Measurements from ENCODE around the gene C15orf62.

The C15orf62 gene

DNA sequence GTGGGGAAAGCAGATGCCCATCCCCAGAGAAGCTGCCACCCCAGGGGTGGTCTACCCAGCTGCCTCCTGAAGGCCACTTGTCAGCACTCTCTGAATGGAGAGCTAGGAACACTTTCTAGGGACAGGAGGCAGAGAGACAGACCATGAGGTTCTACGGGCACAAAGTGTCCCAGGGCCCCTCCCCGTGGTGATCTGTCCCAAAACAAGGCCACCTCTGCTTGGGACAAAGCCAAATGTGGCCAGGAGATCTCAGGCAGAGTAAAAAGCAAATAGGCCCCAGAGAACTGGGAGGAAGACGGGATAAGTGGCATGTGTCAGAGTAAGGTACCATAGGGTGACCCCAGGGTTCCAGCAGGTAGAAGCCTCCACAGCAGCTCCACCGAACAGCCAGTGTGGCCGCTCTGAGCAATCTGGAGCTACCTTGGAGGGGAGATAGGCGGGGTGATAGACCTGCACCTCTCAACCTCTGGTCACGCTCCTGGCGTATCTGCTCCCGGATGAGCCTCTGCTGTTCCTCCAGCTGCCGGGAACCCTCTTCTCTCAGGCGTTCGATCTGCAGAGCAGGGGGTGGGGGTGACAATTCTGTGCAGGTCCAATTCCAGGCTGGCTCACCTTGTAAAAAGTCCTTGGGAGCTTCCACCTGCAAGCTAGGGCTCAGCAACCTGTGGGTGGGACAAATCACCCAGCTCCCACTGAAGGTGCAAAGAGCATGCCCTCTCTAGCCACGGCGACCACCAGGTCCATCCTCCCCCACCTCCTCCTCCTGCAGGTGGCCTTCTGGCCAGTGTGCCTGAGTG, 6.2 kb downstream of the C15orf62 start:
- DNase-seq (ENCODE audit: low read depth in 2 of 2, low spot score in 1 of 2): no peak

DNA sequence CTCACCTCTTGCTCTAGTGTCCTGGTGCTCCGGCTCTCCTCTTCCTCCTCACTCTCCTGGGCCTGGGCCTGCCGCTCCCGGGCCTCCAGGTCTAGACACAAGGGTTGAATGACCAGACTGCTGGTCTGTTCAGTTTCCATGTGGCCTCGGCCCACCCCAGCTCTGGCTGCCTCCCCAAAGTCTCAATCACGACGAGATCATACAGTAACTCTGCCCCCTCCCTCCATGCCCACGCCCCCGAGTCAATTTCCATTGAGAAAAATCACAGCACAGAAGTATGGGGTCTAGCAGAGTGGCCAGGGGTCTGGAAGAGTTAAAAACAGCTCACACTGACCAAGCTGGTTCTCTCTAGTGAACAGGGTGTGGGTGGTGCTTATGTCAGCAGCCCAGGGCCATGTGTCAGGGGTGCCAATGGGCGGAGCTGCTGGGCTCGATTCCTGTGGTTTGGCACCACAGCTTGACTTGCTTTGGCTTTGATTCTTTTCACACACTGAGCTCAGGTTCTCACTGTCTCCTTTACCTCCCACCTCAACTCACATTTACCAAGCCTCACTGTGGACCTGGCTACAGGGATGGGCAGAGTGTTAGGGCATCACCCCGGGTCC, 6.9 kb downstream of the C15orf62 start:
- DNase-seq (ENCODE audit: low read depth in 2 of 2, low spot score in 1 of 2): peak in 1 of 2 donors; percentile 39

DNA sequence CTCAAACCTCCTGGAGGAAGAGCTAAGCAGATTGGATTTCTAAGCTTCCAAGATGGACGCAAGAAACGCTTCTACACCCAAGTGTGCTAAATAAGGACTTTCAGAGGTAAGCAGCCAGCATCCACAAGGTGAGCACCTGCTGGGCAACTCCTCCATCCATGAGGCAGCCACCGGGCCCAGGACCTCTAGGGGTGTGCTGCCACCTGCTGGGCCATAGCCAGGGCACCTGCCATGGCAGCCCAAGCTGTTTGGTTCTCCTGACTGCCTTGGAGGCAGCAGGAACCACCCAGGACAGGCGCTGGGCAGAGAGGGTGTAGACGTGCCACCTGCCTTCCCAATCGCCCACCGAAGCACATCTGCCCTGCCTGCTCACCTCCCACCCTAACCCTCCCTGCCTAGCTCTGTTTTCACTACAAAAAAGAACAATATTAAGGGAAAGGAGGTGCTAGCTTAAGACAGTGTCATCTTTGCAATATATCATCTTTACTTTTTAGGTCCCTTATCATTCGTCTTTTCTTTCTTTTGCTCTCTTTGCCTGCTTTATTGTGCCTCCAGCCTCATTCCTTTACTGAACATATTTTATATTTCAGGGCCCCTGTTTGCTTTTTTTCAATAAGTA, 12.9 kb downstream of the C15orf62 start:
- DNase-seq (ENCODE audit: low read depth in 2 of 2, low spot score in 1 of 2): peak in 1 of 2 donors; percentile 66

DNA sequence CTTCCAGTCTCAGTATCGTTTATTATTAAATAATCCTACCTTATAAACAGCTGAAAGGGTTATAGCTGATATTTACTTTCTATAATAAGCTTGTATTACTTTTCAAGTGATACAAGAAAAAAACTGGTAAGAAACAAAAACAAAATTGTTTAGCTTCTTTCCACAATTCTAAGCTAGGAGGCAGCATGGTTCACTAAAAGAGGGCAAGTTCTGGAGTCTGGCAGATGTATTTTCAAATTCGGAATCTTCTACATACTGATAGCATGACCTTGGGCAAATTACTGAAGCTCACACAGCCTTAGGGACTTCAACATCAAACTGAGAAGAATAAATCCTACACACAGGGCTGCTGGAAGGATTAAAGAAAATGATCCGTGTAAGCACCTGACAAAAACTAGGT, 15.4 kb downstream of the C15orf62 start:
- no peak for DNase-seq (ENCODE audit: low read depth in 2 of 2, low spot score in 1 of 2)

DNA sequence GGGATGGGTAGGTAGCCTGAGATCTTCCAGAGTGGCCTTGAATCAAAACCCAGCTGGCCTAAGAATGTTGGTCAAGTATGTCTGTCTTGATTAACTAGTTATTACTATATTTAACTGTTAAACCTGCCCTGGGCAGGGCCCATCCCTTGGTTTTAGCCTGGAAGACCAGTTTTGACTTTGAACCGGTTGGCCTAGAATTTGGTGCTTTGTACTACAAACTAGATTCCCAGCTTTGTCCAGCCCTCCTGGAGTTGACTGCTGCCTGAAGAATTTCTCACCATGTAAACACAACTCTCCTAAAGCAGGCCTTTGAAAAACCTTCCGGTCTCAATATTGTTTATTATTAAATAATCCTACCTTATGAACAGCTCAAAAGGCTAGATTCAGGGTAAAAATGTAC, 16.0 kb downstream of the C15orf62 start:
- DNase-seq (ENCODE audit: low read depth in 2 of 2, low spot score in 1 of 2): no peak

DNA sequence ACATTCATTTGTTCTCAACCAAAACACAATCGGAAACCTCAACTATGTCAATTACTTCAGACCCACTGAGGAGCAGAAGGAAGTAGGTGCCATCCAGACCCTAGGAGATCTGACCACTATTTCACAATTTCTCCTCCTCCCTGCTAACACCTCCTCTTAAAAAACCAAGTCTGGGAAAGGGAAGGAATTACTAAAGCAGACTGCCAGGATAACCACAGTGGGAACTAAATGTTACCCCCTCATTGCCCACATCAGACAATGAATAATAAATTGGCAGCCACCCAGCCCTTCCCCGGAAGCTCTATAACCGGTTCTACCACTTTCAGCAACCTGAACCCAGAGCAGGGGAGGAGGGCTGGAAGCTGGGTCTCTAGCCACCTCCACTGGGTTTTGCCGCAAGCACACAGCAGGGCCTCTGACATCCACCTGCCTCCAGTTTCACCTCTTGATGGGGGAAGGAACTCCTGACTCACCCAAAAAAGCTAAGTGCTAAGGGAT, 17.6 kb downstream of the C15orf62 start:
- DNase-seq (ENCODE audit: low read depth in 2 of 2, low spot score in 1 of 2): no peak

DNA sequence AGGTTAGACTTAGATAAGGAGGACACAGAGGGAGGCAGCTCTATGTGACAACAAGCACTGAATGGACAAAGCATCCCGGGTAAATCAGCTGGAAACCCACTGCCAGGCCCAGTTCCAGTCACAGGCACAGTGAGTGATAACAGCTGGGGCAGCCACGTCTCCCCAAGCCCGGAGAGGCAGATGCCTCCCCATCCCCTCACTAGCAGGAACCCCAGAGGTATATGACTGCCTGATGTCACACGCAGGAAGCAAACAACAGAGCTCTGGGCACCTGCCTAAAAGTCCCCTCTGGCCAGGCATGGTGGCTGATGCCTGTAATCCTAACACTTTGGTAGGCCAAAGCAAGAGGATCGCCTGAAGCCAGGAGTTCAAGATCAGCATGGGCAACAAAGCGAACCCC, 18.2 kb downstream of the C15orf62 start:
- DNase-seq (ENCODE audit: low read depth in 2 of 2, low spot score in 1 of 2): no peak

DNA sequence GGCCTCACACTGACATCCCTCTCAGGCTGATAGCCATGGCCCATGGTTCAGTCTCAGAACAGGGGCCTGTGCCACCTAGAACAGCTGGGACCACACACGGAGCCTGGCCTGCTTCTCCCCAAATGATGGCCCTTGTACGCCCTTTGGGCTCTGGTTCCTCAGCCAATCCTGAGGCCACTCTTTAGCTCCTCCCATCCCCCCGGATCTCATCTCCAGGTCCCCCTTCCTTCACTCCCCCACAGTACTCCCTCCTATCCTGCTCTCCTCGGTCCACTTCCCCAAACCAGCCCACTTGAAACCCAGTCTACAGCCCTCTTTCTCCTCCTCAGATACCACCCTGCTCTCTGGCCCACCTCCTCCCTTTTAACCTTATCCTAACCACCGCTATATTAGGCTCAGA, 19.3 kb downstream of the C15orf62 start:
- DNase-seq (ENCODE audit: low read depth in 2 of 2, low spot score in 1 of 2): no peak

DNA sequence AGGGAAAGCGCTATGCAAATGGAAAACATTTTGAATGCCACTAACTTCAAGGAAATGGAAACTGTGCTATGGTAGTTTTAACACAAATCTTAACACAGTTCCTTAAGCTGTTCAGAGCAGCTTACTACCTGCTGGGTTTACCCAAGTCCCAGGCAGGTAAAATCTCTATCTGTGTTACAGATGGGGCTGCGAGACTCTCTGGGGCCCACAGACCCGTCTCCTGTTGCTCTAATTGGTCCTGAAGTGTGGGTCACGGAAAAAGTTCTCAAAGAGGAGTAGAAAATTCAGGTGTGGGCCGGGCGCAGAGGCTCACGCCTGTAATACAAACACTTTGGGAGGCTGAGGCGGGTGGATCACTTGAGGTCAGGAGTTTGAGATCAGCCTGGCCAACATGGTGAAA, 20.2 kb downstream of the C15orf62 start:
- no peak for DNase-seq (ENCODE audit: low read depth in 2 of 2, low spot score in 1 of 2)

DNA sequence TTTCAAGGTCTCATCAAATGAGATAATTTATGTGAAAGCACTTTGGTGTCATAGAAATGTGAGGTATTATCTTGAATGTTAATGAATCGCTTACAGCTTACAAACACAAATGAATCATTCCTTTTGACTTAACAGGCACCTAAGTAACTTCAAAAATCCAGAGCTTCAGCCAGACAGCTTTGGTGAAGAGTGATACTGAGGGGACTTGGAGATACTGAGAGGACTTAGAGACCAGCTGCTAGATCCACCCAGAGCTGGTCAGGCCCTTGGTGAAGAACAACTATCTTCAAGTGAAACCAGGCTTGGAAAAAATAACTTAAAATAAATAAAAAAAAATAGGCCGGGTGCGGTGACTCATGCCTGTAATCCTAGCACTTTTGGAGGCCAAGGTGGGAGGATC, 20.9 kb downstream of the C15orf62 start:
- DNase-seq (ENCODE audit: low read depth in 2 of 2, low spot score in 1 of 2): no peak

DNA sequence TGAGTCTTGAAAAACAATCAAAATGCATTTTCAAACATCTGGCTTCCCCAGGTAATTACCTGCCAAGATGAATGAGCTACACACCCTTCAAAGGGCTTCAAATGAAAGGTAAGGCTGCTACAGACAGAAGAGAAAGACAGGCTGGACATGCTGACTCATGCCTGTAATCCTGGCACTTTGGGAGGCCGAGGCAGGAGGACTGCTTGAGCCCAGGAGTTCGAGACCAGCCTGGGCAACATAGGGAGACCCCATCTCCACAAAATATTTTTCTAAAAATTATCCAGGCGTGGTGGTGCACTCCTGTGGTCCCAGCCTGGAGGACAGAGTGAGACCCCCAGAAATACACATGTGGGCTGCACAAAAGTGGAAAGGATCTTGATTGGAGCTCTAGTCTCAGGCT, 22.6 kb downstream of the C15orf62 start:
- no peak for DNase-seq (ENCODE audit: low read depth in 2 of 2, low spot score in 1 of 2)

DNA sequence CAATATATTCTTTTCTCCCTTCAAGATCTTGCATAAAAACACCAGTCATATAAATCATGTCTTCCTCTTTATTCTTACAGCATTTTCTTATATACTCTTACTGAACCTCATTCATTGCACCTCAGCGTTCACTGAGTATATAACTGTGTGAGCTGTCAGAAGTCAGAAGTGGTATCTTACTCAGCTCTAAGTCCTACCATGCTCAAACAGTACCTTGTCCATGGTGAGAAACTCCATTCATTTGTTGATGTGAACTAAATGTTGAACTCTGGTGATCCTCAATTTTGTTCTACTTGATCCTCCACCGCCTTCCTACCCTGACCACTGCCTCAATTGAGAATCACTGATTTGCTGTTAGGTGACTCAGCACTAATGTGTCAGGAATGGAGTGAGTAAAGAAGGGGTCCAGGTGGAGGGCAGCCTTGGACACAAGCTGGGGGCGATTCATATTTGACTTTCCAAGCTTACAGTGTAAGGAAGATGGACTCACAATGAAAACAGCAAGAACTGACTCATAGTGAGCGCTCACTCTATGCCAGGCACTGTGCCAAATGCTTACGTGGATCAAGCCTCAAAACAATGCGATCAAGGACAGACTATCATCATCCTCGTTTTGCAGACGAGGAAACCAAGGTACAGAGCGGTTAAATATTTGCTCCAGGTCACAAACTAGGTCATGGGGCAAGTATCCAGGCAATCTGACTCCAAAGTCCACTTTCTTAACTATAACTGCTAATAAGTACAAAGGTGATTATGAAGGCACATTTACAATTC, 23.6 kb downstream of the C15orf62 start:
- no peak for DNase-seq (ENCODE audit: low read depth in 2 of 2, low spot score in 1 of 2)

DNA sequence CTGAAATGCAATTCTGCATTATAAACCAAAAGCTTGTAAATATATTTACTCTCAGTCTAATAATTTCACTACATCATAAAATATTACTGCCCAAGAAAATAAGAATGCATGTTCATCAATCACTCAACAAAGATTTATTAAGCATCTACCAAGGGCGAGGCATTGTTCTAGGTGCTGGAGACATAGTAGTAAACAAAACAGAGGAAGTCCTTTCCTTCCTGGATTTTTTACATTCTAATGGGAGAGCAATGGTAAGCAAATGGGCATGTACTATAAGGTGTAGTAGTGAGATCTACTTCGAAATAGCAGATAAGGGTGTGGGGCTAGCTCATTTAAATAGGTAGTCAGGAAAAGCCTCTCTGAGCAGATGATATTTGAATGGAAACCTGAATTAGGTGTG, 26.3 kb downstream of the C15orf62 start:
- no peak for DNase-seq (ENCODE audit: low read depth in 2 of 2, low spot score in 1 of 2)

DNA sequence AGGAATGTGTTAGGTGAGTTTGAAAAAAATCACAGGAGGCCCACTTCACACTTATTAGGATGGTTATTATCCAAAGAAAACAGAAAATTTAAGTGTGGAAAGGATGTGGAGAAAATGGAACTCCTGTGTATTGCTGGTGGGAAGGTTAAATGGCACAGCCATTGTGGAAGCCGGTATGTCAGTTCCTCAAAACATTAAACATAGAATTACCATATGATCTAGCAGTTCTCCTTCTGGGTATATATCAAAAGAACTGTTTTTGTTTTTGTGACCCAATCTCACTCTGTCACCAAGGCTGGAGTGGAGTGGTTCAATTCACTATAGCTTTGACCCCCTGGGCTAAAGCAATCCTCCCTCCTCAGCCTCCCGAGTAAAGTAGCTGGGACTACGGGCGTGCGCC, 26.7 kb downstream of the C15orf62 start:
- DNase-seq (ENCODE audit: low read depth in 2 of 2, low spot score in 1 of 2): no peak

DNA sequence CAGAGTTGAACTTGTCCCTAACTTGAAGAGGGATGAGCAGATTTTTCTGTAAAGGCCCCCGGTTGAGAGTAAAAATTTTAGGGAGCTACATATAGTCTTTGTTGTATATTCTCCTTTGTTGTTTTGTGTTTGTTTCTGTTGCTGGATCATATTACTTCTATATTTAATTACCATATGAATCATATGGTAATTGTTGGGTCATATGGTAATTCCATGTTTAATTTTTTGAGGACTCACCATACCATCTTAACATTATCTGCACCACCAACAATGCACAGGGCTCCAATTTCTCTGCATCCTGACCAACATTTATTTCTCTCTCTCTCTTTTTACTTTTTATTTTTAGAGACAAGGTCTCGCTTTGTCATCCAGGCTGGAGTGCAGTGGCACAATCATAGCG, 29.7 kb downstream of the C15orf62 start:
- no peak for DNase-seq (ENCODE audit: low read depth in 2 of 2, low spot score in 1 of 2)

DNA sequence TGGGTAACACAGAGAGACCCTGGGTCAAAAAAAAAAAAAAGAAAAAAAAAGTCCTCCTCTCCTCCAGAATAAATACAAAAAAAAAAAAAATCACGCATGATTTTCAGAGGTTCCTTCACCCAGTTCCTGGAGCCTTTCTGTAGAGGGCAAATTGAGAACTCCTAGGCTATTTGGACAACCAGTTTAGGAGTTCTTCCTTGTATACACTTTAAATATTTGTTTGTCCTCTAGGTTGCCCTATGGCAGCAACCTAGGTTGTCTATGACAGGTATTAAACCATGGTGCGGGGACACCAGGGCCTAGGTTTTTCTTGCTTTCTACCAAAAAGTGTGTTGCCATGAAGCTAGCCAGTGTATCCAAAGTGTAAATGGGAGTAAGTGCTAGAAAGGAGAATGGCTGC, 33.3 kb downstream of the C15orf62 start:
- DNase-seq (ENCODE audit: low read depth in 2 of 2, low spot score in 1 of 2): no peak

DNA sequence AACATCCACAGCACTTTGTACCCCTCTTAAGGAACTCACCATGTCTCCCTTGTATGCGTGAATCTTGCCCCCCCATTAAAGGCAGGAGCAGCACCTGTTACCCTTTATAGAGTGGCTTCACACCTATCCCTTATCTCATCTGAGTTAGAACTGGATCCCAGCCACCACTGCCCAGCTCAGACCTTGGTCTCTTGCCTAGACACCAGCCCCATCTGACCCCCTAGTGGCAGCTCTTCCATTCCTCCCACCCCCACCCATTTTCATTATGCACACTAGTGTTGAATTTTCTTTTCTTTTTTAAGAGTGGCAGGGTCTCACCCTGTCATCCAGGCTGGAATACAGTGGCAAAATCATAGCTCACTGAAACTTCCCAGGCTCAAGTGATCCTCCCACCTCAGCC, 33.9 kb downstream of the C15orf62 start:
- no peak for DNase-seq (ENCODE audit: low read depth in 2 of 2, low spot score in 1 of 2)

DNA sequence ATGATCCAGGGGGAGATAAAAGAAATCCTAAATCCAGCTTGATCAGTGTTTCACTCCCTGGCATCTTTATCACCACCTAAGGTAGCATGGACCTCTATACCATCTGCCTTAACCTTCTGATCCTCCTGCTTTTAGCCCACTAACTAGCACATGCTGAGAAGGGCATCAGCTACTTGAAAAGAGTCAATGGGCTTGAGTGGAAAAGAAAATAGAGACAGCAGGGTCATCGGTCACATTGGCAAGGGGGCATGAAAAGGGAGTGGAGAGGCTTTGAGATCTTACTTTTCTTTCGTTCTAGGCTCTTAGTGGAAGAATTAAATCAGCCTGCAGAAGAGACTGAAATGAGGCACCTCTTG, 36.9 kb downstream of the C15orf62 start:
- DNase-seq (ENCODE audit: low read depth in 2 of 2, low spot score in 1 of 2): no peak

DNA sequence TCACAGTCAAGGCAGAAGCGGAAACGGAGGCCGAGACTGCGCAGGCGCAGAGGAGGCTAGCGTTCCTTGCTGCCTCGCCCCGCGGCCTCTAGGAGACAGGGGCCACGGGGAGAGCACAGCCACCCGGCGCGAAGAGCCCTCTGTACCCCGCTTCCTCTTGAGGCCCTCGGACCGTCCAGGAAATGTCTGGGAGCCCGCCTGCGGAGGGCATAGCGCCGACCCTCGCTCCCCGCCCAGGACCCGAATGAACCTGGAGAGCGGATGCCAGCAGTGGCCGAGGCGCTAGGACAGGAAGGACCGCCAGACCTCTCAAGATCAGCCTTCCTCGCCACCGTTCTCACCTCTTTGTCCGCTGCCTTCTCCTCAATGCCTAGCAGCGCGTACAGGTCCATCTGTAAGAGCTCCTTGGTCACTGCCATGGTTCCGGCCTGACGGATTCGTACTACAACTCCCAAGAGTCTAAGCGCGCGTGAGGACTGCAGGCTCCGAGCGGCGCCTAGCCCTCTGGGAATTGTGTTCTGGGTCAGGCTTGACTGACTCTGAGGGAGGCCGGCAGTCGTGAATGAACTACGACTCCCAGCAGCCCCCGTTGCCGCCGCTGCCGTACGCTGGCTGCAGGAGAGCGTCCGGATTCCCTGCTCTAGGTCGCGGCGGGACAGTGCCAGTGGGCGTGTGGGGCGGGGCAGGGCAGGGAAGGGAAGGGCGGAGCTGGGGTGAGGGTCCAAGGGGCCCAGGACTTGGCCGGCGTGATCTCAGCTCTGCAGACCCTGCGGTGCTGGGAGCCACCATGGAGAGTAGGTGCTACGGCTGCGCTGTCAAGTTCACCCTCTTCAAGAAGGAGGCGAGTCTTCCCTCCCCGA, 37.5 kb downstream of the C15orf62 start, which contains the start of the genes DNAJC17 and ZFYVE19:
Gene DNAJC17, minus strand, starts transcription at position 446 of the 860 bp plus-strand sequence. Its CDS starts 27 bp downstream, at position 419.
Gene ZFYVE19, plus strand, starts transcription at position 62 of the 860 bp plus-strand sequence. Its CDS starts 501 bp downstream, at position 563.
- DNase-seq (ENCODE audit: low read depth in 2 of 2, low spot score in 1 of 2): peak; percentile 76 to 90

DNA sequence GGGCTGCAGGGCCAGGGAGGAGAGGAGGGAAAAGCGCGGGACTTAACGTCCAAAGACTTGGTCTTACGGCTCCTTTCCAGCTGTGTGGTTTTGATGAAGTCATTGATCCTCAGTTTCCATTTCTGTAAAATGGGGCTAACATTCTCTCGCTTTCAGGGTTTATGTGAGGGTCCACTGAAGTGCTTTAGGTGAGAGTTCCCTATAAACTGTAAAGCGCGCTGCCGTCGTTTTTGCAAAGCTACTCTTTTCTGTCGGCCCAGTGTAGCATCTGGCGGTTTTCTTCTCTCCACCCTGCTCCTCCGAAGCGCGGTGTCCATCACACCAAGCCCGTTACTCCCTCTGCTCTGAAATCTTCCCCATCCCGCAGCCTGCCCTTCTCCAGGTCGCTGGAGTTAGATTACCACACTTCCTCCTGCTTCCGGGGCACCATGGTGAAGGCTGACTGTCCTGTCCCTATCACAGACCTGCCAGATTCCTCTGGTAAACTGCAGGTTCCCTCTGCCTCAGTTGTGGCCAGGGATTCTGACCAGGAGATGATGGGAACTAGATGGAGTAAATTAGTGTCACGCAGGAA, 38.2 kb downstream of the C15orf62 start:
- no peak for DNase-seq (ENCODE audit: low read depth in 2 of 2, low spot score in 1 of 2)

Measured in stimulated activated CD8-positive, alpha-beta memory T cell treated with anti-CD3 and anti-CD28 coated beads, Interleukin-4, amount 100 ng/mL, for 1 hour (primary cell).